Vagina (tissue), 2 donors: Measurements from ENCODE around the gene DKKL1. TPM values are rescaled to one million over a fixed set of nuclear protein-coding genes. Genes with fewer than 3 reads are reported as not detected.

ENCODE experiments used
- DNase-seq, 2 donors: peaks; one replicate each; pipeline ENCODE4 v3.0.0-alpha.2; 2017; ENCODE audit errors: extremely low spot score in 2 of 2
- H3K27ac ChIP-seq: fragments of 200-600 bp; sonication (generic); one replicate; pipeline ENCODE4 v1.5.1; 2019
- H3K27me3 ChIP-seq: fragments of 200-600 bp; sonication (generic); one replicate; pipeline ENCODE4 v1.5.1; 2019
- H3K36me3 ChIP-seq, 2 donors: fragments of 200-600 bp; sonication (generic); one replicate each; pipeline ENCODE4 v1.5.1; 2017 to 2019
- H3K4me1 ChIP-seq: fragments of 200-600 bp; sonication (generic); one replicate; pipeline ENCODE4 v1.5.1; 2019
- H3K4me3 ChIP-seq, 2 donors: fragments of 200-600 bp; sonication (generic); 1 replicate in 1 of 2; 2 replicates in 1 of 2; pipeline ENCODE4 v1.5.1; 2016 to 2019
- H3K9me3 ChIP-seq: fragments of 200-600 bp; sonication (generic); one replicate; pipeline ENCODE4 v1.5.1; 2019
- POLR2A ChIP-seq, 2 donors: fragments of 450-650 bp; IDR thresholded peaks; one replicate each; pipeline ENCODE4 v1.6.1; 2017; ENCODE audit warnings: antibody characterized with exemption in 2 of 2, mild to moderate bottlenecking in 2 of 2, moderate library complexity in 2 of 2
- POLR2AphosphoS5 ChIP-seq, 2 donors: sonication (generic); formaldehyde crosslinking; IDR thresholded peaks; one replicate each; pipeline ENCODE4 v1.9.0; 2017; ENCODE audit warnings: antibody characterized with exemption in 2 of 2, mild to moderate bottlenecking in 2 of 2, low read depth in 1 of 2; ENCODE audit not compliant: insufficient read depth in 1 of 2
- intact Hi-C: fragments of 100-400 bp; cut with DNase I; formaldehyde crosslinking; loops from one replicate; pipeline ENCODE4 v1.15.1; 2023
- total RNA-seq: library from RNA; depleted of rRNA; stranded (reverse); fragments of >200 nt; gene quantifications from one replicate; pipeline ENCODE4 v1.2.3, GENCODE V29; 2016
- TF ChIP-seq, protein P1 (sequence below), 3 experiments: fragments of 450-650 bp in 2 of 3; fragments of 200-600 bp in 1 of 3; sonication (generic) in 1 of 3; IDR thresholded peaks; one replicate each; pipeline ENCODE4 v1.5.1; 2017 to 2019; ENCODE audit warnings: antibody characterized with exemption in 3 of 3, mild to moderate bottlenecking in 2 of 3, moderate library complexity in 2 of 3

Gene DKKL1
- total RNA-seq, 1 donor from 2014 or later, result not detected

DNA sequence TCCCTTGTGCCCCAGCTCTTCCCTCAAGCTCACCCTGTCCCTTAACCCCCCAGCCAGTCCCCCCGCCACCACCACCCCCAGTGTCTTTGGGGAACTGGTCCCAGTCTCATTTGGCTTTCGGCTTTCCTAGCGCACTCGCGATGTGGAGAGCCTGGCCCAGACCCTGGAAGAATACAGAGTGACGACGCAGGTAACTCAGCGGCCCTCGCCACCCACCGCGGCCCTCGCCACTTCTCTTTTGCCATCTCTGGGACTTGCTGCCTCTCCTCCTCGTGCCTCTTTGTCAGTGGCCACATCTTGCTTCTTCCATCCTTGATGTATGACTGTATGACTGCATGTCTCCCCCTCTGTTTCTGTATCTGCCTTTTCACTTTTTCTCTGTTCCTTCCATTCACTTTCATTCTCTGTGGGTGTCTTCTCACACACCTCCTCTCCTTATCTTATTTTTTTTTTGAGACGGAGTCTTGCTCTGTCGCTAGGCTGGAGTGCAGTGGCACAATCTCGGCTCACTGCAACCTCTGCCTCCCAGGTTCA, 43.9 kb downstream of the DKKL1 start:
- no peak overlapping the region for H3K4me3 ChIP-seq
- no peak overlapping the region for H3K27ac ChIP-seq
- TF ChIP-seq POLR2A (IDR thresholded peaks at IDR 0.05) (no peak), POLR2AphosphoS5 (IDR thresholded peaks at IDR 0.05; ENCODE audit: insufficient read depth in 1 of 2, low read depth in 1 of 2) (no peak)
- TF ChIP-seq, protein P1, sequence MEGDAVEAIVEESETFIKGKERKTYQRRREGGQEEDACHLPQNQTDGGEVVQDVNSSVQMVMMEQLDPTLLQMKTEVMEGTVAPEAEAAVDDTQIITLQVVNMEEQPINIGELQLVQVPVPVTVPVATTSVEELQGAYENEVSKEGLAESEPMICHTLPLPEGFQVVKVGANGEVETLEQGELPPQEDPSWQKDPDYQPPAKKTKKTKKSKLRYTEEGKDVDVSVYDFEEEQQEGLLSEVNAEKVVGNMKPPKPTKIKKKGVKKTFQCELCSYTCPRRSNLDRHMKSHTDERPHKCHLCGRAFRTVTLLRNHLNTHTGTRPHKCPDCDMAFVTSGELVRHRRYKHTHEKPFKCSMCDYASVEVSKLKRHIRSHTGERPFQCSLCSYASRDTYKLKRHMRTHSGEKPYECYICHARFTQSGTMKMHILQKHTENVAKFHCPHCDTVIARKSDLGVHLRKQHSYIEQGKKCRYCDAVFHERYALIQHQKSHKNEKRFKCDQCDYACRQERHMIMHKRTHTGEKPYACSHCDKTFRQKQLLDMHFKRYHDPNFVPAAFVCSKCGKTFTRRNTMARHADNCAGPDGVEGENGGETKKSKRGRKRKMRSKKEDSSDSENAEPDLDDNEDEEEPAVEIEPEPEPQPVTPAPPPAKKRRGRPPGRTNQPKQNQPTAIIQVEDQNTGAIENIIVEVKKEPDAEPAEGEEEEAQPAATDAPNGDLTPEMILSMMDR (IDR thresholded peaks at IDR 0.05), result no peak
- intact Hi-C loops, result no loop called here
- no peak for DNase-seq
- H3K4me1 ChIP-seq, result no peaks in the 10 kb centered on the region
- H3K9me3 ChIP-seq, result no peaks in the 10 kb centered on the region
- no peaks in the 10 kb centered on the region for H3K27me3 ChIP-seq
- no peaks in the 10 kb centered on the region for H3K36me3 ChIP-seq

DNA sequence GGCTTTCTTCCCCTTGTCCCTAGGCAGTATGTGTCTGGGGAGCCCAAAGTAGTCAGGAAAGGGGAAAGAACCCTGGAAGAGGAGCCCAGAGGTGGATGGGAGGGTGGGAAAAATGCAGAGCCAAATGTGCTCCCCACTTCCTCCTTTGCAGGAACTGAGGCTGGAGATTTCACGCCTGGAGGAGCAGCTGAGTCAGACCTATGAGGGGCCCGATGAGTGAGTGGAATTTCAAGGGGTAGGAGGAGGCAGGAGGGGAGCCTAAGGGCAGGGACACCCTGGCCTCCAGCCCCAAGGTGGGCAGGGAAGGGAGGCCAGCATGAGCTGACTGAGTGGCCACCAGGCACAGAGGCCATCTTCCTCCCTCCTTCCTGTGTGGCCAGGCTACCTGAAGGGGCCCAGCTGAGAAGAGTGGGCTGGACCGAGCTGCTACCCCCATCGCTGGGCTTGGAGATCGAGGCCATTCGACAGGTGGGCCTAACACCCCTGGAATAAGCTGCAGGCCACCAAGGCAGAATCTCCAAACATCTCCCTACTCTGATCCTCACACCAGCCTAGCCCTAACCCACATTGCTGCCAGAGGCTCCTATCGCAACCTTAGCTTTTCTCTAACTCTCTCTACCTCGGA, 45.3 kb downstream of the DKKL1 start:
- TF ChIP-seq, protein P1 (IDR thresholded peaks at IDR 0.05), result no peak
- TF ChIP-seq POLR2A (IDR thresholded peaks at IDR 0.05), result no peak
- TF ChIP-seq POLR2AphosphoS5 (IDR thresholded peaks at IDR 0.05; ENCODE audit: insufficient read depth in 1 of 2, low read depth in 1 of 2), result no peak
- H3K27me3 ChIP-seq, result no peaks in the 10 kb centered on the region
- H3K4me1 ChIP-seq, result no peaks in the 10 kb centered on the region
- no peak overlapping the region for H3K27ac ChIP-seq
- DNase-seq, result no peak
- intact Hi-C loops, result no loop called here
- H3K9me3 ChIP-seq, result no peaks in the 10 kb centered on the region
- no peaks in the 10 kb centered on the region for H3K36me3 ChIP-seq
- no peak overlapping the region for H3K4me3 ChIP-seq

DNA sequence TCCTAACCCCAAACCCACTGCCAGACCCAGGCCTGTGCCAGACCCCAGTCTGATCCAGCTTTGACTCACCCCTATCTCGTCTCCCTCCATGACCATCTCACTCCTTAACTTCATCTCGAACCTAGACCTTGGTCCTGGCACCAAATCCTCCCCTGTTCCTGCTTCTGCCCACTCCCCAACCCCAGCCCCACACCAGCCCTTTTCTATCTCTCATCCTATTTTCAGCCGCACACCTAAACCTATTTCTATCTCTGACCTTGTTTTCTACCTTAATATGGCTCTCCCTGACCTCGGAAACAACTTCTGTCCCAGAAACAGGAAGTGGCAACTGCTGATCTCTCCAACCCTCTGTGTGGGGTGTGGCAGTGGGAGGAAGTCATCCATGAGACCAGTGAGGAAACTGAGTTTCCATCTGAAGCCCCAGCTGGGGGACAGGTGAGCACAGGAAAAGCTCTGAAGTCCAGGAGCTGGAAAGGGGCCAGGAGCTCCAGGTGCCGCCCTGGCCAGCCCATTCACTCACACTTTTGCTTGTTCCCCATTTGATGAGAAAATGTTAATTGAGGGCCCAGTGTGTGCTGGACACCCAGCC, 45.9 kb downstream of the DKKL1 start:
- H3K27ac ChIP-seq, result no peak overlapping the region
- H3K9me3 ChIP-seq, result no peaks in the 10 kb centered on the region
- H3K27me3 ChIP-seq, result no peaks in the 10 kb centered on the region
- TF ChIP-seq, protein P1 (IDR thresholded peaks at IDR 0.05), result no peak
- DNase-seq, result no peak
- H3K36me3 ChIP-seq, result no peaks in the 10 kb centered on the region
- intact Hi-C loops, result no loop called here
- H3K4me1 ChIP-seq, result no peaks in the 10 kb centered on the region
- no peak overlapping the region for H3K4me3 ChIP-seq

DNA sequence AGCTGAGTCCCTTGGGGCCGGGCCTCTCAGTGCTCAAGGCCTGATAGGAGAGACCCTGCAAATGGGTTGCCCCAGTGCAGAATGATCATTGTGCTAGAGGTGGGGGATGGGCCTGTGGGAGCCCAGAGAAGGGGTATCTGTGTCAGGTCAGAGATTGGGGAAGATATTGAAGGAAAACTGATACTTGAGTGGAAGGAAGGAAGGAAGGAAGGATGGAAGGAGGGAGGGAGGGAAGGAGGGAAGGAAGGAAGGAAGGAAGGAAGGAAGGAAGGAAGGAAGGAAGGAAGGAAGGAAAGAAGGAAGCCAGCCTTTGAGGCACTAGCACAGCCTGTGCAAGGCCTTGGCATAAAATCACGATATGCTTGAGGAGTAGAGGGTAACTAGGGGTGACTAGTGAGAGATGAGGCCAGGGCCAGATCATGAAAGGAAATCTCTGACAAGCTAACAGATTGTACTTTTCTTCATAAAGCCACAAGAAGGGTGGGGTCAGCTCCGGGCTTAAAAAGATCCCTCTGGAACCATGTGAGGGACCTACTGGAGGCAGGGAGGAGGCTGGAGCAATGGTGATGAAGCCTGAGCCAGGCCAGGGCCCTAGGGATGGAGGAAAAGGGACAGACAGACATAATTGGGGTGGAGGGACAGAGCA, 48.1 kb downstream of the DKKL1 start:
- TF ChIP-seq, protein P1 (IDR thresholded peaks at IDR 0.05), result no peak
- TF ChIP-seq POLR2AphosphoS5 (IDR thresholded peaks at IDR 0.05; ENCODE audit: insufficient read depth in 1 of 2, low read depth in 1 of 2), result no peak
- H3K27me3 ChIP-seq, result no peaks in the 10 kb centered on the region

DNA sequence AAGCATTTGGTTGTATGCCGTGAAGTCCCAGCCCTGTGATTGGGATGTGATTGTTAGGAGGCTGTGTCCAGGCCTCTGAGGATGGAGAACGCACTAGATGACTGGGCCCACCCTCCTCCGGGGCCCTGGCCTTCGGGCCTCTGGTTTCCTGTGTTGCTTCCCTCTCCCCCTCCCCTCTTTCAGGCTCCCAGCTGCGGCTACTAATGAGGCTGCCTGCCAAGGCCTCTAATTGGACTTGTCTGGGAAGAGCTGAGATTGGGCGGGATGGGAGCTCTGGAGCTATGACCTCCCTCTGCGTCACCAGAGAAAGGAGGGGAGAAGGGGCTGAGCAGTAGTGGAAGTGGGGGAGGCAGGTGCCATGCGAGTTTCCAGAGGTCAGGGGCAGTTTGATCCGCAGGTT, 49.7 kb downstream of the DKKL1 start:
- no peak overlapping the region for H3K4me3 ChIP-seq
- DNase-seq, result no peak
- no peak overlapping the region for H3K27ac ChIP-seq
- no peaks in the 10 kb centered on the region for H3K9me3 ChIP-seq
- H3K4me1 ChIP-seq, result no peaks in the 10 kb centered on the region
- intact Hi-C loops, result no loop called here
- H3K36me3 ChIP-seq, result no peaks in the 10 kb centered on the region
- TF ChIP-seq POLR2A (IDR thresholded peaks at IDR 0.05) (no peak), POLR2AphosphoS5 (IDR thresholded peaks at IDR 0.05; ENCODE audit: insufficient read depth in 1 of 2, low read depth in 1 of 2) (no peak)
- TF ChIP-seq, protein P1 (IDR thresholded peaks at IDR 0.05), result no peak
- no peaks in the 10 kb centered on the region for H3K27me3 ChIP-seq

More for the DNA sequence above, 48.1 kb downstream of the DKKL1 start:
- H3K27ac ChIP-seq, result no peak overlapping the region
- H3K4me3 ChIP-seq, result no peak overlapping the region
- no peaks in the 10 kb centered on the region for H3K9me3 ChIP-seq
- intact Hi-C loops, result no loop called here
- DNase-seq, result no peak
- no peaks in the 10 kb centered on the region for H3K36me3 ChIP-seq
- no peaks in the 10 kb centered on the region for H3K4me1 ChIP-seq
